Right lung (tissue), 5 donors: ENCODE measurements around the gene LIMD2. TPM values are rescaled to one million over a fixed set of nuclear protein-coding genes. Genes with fewer than 3 reads are reported as not detected.

ENCODE experiments used
- DNase-seq, 2 donors: peaks; one replicate each; pipeline ENCODE4 v3.0.0-alpha.2; 2013
- polyA plus RNA-seq, 5 donors: library from polyadenylated mRNA; unstranded; fragments of 120-200 nt; gene quantifications; one replicate each; pipeline versions ENCODE4 v1.2.1 to v1.2.3, GENCODE V29; 2013; ENCODE audit warnings: inconsistent platforms in 1 of 5, low replicate concordance in 1 of 5; ENCODE audit not compliant: insufficient read length in 5 of 5, insufficient read depth in 1 of 5

LIMD2 gene
- polyA plus RNA-seq, 5 donors = 26.0 to 49.7 (median 33.7) TPM

DNA sequence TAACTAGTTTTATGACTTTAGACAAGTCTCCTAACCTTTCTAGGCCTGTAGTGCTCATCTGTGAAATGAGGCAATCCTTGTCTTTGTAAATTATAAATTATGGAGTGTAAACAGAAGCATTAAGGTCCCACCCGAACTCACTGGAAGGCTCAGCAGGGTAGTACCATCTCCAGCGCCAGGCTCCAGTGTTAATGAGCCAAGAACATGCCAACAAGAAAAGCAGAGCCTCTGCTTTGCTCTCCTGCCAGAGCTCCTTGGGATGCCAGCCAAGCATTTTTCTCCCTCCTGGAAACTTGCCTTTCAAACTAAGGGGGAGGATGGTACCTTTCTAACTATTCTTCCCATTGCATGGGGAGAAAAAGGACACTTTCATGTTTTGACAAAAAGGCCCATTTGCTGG is 14.9 kb downstream of the LIMD2 start:
- no peak for DNase-seq

DNA sequence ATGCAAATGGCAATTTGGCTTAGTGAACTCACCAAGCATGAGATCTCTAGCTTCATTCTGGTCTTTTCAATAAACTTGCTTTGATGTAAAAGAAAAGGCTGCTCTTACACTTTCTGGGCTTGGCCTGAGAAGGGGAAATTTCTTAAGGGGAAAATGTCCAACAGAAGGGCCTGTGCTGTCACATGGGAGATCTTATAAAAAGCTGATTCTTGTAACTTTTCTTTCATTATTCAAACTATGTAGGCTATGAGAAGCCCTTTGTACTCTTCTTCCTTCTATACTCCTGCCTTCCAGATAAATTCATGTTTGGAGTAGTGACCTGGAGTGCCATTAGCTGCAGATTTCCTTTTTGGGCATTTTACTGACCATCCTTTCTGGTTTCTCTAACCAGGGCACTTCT is 16.9 kb downstream of the LIMD2 start:
- DNase-seq = no peak

DNA sequence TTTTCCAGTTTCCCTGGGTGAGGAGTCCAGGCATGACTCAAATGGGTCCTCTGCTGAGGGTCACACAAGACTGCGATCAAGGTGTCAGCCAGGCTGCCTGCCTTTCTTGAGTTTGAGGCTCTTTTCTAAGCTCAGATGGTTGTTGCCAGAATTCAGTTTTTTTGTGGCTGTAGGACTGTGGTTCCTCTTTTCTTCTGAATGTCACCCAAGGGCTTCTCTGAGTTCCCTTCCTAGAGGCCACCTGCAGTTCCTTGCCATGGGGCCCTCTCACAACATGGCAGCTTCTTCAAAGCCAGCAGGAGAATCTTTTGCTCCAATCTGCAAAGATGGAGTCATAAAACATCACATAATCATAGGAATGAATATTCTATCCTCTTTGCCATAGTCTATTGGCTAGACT is 17.5 kb downstream of the LIMD2 start:
- DNase-seq = no peak

DNA sequence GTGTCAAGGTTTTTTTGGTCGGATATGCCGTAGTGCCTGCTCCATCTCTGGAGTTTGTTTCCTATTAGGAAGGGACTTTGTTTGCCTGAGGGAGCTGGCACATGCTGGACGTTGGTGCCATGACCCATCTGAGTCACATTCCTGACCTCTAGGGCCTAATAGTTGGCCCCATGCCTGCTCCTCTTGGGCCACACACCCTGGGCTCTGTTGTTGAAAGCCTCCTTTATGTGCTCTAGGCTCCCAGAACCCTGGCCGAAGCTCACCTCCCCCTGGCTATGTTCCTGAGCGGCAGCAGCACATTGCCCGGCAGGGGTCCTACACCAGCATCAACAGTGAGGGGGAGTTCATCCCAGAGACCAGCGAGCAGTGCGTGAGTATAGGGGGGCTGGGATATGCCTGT is 18.4 kb downstream of the LIMD2 start:
- DNase-seq = no peak

DNA sequence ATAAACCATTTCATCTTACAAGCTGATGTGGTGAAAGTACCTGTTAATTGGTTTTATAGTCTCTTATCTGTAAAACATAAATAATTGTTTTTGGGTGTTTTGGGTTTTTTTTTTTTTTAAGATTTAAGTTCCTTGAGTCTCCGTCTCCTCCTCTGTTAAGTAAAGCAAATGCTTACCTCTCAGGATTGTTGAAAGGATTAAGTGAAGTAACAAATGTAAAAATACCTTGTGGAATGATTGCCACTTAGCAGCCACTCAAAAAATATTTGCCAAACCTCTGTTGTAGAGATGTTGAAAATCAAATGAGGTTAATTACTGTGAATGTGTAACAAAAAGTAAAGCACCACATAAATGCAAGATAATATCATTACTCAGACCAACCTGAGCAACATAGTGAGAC is 19.2 kb downstream of the LIMD2 start:
- no peak for DNase-seq

DNA sequence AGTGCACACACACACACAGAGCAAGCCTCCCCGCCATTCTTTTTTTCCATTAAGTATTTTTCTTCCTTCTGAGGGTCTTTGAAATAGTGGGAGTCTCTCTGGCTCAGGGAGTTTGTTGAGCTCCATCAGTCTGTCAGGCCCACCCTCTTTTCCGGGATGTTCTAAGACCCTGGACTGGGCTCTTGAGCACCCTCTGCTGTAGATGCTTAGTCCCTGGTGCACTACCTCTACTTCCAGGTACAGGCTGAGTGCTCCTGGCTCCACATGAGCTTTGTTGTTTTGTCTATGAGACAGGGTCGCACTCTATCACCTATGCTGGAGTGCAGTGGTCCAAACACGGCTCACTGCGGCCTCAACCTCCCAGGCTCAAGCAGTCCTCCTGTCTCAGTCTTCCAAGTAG is 20.7 kb downstream of the LIMD2 start:
- no peak for DNase-seq

DNA sequence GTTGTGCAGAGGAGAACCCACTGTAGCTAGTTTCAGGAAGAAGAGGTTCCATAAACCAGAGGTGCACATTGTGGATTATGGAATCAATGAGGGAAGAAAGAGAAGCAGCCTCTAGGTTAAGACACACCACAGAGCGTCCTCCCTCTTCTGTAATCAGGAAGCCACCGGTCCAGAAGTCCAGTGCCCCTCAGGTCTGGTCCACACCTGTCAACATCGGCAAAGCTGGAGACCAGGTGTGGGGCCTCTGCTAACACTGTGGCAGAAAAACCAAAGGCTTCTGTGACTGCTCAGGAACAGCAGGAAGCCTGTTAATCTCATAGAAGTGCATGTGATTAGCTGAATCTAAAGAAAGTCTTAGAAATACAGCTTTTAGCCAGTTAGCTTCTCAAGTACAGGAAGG is 23.3 kb downstream of the LIMD2 start:
- no peak for DNase-seq

DNA sequence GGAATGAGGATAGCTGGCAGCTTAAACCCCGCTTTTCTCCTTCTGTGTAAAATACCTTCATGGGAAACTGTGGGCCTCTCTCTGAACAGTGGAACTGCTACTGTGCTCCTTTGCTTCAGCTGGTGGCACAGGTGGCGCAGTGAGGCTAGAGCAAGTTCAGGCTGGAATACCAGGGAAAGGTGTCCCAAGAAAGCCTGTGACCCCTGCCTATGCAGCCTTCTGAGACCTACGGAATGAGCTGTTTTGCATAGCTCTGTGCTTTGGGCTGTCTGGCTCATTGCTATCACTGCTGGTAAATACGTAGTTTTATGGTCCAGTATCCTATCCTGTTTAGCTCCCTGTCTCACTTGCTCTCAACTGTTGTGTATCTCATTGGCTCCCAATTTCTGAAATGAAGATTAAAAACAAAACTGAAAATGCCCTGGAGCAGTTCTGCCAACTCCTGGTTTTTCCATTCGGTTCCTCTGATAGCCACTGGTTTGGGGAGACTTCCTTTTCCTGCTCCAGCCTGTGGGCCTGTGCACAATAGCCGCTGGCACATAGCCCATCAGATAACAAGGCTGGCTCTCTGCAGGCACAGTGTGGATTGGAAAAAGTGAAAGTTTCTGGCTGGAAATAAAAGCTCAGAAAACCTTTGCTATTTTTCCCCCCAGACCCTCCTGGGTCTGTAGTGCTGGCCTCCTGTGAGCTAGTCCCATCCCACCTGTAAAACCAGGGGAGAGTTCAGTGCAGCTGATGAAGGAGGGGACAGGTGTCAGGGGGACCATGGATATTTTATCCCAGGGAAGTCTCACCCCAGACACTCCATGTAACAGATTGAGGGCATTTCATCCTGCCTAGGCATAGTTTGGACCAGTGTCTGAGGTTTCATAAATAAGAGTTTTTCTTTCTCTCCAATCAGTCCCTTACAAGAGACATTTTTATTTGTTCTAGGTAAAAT is 24.0 kb downstream of the LIMD2 start:
- DNase-seq = peak; percentile 80 to 83

DNA sequence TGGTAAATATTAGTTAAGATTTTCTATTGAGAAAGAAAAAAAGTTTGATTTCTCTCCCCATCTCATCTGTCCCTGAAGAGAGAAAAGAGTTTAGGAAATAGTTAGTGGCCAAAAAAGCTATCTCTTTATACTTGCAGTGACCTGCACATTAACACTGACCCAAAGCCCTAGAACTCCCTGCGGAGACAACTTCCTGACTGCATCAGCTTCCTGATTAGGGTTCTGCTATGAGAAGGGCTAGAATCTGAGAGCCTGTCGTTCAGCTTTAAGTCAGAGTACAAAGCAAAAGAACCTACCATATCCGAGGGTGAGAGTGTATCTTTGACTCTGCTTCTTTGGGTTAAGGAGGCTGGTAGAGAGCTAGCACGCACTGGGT is 24.7 kb downstream of the LIMD2 start:
- DNase-seq = no peak

DNA sequence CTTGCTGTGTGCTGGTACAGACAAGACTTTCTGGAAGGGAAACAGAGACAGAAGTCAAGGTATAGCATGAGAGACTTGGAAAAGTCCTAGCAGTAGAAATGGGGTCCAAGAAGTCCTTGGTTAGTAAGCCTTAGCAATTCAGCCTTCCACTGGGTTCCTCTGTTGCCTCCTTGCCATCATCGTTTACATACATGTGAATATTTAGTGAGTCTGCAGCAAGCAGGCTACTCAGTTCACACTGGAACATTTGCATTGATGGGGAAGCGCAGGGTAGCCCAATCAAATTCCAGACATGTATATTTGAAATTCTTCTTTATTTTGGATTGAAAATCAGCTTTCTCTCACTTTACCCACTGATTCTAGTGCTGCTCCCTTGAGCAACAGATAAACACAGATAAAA is 27.1 kb downstream of the LIMD2 start:
- no peak for DNase-seq

DNA sequence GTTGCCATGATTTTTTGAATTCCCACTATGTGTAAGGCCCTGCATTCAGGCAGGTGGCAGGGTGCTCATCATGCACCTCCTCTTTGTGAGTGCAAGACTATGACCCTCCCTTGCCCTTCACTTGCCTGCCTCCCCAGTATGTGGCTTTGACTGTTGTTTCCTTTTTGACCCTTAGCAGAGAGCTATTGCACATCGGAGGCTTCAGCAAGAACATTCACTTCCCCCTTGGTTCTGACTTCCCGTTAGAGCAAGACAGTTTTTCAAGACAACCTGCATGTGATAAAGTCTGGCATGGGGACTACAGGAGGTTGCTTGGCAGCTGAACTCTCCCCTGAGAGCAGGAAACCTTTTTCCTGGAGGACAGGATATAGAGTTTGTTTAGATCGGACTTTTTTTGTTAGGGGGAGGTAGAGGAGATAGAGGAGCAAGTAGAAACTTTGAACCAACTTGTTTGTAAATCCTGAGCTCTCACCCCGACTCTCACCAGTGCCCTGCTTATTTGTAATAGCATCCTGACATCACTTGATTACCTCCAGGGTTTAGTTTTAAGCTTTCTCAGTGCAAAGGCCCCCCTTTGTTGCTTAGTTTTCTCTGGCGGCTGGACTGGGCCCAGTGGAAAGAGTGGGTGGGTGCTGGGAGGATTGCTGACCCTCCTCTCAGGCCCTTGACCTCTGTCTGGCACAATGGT is 34.3 kb downstream of the LIMD2 start:
- no peak for DNase-seq

DNA sequence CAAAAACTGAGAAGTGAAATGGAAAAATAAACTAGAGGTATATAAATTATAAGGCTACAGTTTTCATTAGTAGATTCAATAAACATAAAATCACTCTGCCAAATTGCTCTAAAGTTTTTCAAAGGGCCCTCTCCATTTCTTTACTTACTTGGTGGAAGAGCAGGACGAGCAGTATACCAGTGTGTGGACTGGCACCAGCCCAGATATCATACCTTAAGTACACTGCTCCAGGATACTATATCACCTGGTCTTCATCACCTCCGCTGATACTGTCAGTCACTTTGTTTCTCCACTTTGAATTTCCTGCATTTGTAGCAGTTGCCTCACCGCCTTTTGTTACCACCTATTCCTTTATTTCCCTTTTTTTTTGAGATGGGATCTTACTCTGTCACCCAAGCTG is 40.1 kb downstream of the LIMD2 start:
- DNase-seq = no peak

DNA sequence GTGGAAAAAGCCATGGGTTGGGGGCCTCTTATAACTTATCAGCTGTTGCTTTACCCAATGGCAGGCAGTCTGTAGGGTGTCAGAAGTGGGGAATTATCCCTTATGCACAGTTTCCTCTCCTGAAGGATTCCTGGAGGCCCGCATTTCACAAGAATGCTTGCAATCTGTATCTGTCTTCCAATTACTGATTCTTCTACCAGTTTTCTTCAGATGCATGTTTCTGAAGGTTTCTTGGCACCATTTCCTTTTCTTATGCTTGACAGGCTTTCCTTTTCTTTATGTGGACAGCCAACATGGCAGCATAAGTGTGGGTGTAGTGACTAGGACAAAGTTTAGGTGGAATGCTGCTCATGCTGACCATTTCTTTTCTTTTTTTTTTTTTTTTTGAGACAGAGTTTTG is 41.6 kb downstream of the LIMD2 start:
- DNase-seq = no peak

DNA sequence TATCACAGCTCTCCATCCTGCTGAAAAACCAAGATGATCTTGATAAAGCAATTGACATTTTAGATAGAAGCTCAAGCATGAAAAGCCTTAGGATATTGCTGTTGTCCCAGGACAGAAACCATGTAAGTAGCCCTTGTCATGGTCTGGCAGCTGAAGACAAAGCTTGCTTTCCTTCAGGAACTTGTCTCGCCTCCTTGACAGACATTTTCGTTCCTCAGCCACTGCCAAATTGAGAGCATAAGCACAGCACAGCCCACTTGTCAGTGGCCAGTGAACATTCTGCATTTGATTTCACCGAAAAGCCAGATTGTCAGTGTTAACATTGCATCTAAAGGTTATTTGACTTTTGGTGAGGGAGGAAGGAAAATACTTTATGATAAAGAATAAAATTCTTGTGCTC is 42.1 kb downstream of the LIMD2 start:
- DNase-seq = no peak

DNA sequence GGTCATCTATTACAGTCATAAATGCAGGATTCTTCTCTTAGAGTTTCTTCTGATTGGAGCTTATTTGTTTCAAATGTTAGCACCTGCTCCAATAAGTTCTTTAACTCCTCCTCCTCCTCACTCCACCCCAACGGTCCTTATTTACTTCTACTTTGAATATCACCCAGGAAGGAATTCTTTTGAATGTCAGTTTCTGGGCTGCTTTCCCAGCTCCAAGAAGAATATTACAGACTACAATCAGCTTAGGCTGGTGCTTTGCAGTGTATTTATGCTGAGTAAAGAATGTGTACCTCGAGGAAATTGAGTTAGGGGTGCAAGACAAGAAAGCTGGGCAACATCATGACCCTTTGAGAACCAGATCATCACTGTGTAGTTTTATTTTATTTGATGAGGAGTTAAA is 46.9 kb downstream of the LIMD2 start:
- DNase-seq = peak; percentile 22 to 29

DNA sequence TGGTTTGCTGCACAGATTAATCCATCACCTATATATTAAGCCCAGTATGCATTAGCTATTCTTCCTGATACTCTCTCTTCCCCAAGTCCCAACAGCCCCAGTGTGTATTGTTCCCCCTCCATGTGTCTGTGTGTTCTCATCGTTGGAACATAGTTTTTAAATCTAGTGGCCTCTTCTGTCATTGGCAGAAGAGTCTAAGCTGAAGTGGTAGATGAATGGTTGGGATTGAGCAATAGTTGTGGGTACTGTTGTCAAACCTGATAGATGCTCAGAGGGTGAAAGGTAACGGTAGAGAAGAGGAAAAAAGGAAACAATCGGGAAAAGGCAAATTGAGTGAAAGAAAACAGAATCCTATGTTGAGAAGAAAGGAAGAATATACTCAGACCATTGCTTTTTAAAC is 47.8 kb downstream of the LIMD2 start:
- DNase-seq = no peak

DNA sequence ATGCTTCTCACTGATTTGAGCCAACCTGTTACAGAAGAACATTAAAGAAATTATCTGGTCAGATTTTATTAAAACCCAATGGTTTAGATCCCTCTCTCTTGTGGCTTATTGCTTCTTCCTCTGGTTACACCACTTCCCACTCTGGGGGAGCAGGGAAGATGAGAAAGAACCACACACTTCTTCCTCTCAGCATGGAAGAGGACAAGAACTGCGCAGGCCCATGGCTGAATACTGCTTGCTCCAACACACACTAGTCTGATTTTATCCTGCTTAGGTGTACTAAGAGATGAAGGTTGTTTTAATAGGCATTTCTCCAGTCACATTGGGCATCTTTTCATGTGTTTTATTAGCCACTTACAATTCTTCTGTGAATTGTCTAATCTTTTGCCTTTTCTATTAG is 50.1 kb downstream of the LIMD2 start:
- DNase-seq = no peak

DNA sequence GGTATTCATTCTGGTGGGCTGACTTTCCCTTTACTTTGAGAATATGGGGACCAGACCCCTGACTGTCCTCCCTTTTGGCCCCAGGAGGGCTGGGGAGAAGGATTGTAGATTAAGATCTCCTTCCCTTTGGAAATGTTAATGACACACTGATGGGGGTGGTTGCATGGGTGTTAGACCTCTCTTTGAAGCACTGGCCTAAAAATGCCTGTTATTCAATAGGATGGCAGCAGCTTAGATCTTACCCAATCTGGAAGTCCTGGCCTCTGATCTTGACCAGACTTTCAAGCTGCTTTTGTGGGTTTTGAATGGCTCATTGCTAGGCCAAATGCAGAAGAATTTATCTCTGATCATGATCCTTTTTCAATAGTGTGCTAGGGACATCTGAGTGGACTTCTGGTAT is 52.0 kb downstream of the LIMD2 start:
- no peak for DNase-seq

DNA sequence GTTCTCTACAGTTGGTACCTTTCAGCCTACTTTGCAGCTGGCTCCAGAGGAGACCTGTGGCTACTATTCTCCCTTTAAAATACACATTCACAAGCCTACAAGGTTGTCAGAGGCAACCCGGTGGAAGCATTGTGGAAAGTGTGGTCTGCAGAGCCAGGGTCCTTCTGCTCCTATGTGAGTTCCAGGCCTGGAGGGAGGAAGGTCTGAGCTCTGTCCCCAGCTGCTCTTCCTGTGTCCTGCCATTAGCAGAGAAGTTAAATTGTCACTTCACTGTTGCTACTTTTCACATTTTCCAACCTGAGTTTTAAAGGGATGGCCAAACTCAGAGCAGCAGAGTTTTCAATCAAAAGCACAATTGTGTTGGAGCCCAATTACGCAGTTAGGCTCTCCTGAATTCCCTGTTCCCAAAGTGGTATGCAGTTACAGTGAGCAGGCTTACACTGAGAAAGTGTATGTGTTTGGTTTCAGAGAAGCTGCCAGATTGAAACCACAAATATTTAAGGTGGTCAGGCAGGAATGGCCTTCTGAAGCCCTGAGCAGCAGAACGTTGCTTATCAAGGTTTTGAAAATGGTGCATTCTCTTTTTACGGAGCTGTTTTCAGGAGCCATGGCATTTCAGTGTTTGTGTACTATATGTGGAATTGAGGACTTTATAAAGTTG is 52.7 kb downstream of the LIMD2 start:
- DNase-seq = no peak

DNA sequence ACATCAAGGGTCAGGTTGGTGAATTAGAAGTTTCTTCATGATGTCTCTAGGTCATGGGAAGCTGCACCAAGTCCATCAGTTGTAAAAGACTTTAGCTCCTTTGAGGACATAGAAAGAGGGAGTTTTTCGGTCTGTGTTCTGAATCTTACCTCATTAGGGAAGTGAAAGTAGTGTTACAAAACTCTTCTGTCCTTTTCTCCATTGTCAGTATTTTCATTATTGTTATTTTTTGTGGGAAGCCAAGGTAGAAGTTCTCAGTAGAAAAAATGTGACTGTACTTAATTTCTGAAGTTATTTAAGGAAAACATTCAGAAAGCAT is 53.5 kb downstream of the LIMD2 start:
- DNase-seq = no peak
